Raji (cell line): Measurements from ENCODE around the gene RBM42.

Experiments used
- POLR2A ChIP-seq: IDR thresholded peaks from 2 replicates; pipeline ENCODE4 v1.6.1; 2011; ENCODE audit warnings: low read depth, low read length, control low read depth; ENCODE audit not compliant: insufficient read depth

Gene RBM42, protein sequence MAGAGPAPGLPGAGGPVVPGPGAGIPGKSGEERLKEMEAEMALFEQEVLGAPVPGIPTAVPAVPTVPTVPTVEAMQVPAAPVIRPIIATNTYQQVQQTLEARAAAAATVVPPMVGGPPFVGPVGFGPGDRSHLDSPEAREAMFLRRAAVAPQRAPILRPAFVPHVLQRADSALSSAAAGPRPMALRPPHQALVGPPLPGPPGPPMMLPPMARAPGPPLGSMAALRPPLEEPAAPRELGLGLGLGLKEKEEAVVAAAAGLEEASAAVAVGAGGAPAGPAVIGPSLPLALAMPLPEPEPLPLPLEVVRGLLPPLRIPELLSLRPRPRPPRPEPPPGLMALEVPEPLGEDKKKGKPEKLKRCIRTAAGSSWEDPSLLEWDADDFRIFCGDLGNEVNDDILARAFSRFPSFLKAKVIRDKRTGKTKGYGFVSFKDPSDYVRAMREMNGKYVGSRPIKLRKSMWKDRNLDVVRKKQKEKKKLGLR

DNA sequence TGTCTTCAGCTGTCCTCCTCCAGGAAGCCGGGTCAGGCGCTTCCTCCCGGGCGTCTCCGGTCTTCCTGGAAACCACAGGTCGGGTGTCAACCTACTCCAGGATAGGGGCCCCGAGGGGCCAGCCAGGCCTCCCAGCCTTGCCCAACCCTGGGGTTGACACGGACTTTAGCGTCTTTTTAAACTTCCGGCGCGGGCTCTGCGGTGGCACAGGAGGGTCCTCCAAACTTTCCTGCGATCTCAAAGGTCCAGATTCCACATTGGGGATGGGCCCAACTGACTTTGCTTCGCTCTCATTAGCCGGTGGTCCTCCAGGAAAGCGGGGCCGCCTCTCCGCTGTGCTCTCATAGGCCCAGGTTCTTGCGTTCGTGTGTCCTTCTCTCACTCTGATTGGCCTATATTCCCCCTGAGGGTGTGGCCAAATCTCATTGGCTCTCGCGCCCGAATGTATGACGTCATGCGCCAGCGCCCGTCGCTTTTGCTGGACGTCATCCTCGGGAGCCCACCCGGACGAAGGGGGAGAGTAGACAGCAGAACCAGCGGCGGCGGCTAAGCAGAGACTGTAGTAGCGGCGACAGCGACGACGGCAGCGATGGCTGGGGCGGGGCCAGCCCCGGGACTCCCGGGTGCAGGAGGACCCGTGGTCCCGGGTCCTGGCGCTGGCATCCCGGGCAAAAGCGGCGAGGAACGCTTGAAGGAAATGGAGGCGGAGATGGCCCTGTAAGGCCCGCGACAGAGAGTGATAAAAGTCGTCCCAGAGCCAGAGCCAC is at the start of gene RBM42:
Gene RBM42 (plus strand): TSS at position 472 of the 767 bp plus-strand sequence. CDS start 118 bp downstream, at position 590.
- TF ChIP-seq POLR2A, result peak; percentile 63

DNA sequence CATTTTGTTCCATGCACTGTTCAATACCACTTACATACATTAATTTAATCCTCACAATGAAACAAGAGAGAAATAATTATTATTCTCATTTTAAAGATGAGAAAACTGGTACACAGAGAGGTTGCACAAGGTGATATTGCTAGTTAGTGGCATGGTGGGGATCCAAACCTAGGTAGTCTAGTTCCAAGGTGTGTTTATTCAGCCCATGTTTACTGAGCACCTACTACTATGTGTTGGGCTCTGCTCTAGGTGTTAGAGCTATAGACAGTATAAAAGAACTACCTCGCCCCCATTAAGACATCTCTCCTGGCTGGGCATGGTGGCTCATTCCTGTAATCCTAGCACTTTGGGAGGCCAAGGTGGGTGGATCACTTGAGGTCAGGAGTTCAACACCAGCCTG is 46.1 kb upstream of the RBM42 start:
- no peak for TF ChIP-seq POLR2A

DNA sequence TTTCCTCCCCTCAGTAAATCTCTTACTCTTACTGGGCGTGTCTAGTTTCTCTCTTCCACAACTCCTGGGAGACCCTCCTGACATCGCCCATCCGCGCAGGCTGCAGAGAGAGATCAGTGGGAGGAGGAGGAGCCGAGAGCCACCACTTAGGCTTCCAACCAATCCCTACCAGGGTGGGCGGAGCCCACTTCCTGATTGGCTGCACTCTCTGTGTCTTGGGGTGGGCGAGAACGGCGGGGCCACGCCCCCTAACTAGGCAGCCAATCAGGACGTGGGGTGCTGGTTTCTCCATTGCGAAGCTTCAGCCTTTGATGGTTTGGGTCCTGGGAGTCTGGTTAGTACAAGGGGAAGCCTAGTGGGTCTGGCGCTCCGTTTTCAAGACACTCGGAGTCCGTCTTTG is 43.0 kb upstream of the RBM42 start, which contains the start of gene PMIS2:
Gene PMIS2 (plus strand): TSS at position 326 of the 400 bp plus-strand sequence. CDS start 87 bp downstream, outside the sequence.
- TF ChIP-seq POLR2A, result no peak

DNA sequence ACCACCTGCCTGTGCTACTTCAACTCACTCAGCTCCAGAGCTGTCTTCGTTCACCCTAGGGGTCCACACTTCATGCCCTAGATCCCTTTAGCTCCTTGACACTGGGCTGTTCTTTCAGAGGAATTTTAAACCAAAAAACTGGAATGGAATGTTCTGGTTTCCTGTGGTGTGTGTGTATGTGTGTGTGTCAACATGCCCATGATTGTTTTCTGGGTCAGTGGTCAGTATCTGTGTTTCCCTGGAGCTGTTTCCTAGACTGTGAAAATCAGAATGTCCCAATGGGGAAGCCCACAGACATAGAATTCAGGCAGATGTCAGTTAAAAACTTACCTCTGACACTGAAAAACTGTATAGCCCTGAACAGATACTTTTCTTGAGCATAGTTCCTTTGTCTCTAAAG is 41.5 kb upstream of the RBM42 start:
- no peak for TF ChIP-seq POLR2A

DNA sequence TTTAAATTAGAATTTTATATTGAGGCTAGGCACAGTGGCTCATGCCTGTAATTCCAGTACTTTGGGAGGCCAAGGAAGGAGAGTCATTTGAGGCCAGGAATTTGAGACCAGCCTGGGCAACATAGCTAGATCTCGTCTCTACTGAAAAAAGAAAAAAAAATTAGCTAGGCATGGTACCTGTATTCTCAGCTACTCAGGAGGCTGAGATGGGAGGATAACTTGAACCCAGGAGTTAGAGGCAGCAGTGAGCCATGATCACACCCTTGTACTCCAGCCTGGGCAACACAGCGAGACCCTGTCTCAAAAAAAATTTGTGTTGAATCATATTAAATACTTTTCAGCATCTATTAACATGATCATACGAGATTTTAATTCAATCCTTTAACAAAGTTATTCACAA is 38.0 kb upstream of the RBM42 start:
- no peak for TF ChIP-seq POLR2A

DNA sequence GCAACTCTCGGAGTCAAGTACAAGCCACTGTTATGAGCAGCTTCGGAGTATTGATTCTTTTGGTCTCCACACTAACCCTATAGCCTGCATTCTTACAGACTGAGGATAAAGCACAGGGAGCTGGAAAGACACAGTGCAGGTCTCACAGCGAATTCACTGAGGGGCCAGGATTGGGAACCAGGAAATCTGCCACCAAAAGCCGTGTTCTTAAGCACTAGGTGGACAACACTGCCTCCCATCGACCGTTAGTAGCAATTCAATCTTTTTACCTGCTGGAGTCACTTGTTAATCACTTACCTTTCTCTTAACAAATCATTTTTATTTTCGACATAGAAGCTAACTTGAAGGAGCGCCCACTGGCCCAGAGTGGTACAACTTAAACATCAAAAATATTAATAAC is 36.6 kb upstream of the RBM42 start:
- TF ChIP-seq POLR2A, result no peak

DNA sequence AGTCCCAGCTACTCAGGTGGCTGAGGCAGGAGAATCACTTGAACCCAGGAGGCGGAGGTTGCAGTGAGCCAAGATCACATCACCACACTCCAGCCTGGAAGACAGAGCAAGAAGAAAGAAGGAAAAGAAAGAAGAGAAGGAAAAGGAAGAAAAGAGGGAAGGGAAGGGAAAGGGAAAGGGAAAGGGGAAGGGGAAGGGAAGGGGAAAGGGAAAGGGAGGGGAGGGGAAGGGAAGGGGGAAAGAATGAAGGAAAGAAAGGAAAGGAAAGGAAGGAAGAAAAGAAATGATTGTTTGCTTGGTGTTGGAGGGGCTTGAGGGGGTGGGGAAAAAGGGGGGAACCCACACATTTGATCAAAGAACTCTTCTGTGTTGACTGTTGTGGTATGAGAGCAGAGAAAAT is 32.9 kb upstream of the RBM42 start:
- no peak for TF ChIP-seq POLR2A

DNA sequence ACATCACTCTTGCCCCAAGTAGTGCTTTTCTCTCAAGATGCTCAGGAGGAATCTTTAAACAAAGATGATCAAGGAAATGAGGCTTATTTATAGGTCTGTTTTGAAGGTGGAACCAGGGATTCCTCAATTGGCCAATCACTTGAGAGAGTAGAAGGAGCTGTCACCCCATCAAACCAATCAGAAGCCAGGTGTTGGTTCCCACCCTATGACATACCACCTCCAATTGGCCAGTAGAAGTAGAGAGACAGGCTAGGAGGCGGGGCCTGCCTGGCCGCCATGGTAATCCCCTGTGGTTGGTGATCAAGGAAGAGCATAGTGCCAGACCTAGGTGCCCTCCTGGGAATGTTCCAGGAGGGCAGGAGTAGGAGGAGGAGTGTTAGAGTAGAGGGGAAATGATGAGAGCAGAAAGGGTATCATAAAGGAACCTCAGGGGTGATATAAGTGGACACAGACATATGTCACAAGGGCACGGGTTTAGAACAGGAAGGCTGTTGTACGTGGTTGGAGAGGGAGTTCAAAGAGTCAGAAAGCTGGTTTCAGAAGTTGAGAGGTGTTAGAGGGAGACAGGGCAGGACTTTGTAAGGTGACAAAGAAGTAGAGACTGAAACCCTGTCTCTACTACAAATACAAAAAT is 32.4 kb upstream of the RBM42 start:
- TF ChIP-seq POLR2A, result no peak

DNA sequence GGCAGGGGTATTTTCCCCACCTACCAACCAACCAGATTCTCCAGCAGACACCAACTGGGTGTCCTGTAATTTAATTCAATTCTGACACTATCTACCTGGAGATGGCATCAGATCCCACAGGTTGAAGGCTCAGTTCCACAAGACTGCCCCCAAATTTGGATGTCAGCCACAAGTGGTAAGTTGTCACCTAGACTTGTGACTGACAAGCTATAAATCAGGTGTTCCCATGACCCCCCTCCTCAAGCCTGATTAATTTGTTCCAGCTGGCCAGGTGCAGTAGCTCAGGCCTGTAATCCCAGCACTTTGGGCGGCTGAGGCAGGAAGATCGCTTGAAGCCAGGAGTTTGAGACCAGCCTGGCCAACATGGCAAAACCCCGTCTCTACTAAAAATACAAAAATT is 26.9 kb upstream of the RBM42 start:
- TF ChIP-seq POLR2A, result no peak

DNA sequence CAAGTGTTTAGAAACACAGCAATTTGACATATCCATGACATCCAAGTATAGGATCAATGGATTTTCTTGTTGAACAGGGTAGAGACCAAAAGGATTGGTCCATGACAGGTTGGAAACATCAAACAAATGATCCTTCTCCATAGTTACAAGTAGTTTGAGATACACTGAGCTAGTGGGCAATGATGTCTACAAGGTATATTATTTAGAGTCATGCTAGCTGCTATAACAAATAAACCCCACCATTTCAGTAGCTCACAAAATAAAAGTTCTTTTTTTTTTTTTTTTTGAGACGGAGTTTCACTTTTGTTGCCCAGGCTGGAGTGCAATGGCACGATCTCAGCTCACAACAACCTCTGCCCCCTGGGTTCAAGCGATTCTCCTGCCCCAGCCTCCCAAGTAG is 21.2 kb upstream of the RBM42 start:
- no peak for TF ChIP-seq POLR2A

DNA sequence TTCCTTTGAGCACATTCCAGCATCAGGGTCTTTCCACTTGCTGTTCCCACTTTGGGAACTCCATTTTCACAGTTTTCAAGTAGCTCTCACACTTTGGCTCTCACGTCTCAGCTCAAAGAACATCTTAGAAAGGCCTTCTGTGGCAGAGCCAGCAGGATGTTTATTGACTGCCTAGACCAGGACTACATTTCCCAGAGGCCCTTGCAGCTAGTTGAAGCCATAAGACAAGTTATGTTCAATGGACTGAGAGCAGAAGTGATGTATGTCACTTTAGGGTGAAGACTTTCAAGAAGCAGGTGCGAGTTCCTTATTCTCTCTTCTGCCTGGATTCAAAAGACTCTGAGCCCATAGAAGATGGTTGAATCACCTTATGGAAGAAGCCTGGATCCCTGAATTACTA is 20.6 kb upstream of the RBM42 start:
- TF ChIP-seq POLR2A, result no peak

DNA sequence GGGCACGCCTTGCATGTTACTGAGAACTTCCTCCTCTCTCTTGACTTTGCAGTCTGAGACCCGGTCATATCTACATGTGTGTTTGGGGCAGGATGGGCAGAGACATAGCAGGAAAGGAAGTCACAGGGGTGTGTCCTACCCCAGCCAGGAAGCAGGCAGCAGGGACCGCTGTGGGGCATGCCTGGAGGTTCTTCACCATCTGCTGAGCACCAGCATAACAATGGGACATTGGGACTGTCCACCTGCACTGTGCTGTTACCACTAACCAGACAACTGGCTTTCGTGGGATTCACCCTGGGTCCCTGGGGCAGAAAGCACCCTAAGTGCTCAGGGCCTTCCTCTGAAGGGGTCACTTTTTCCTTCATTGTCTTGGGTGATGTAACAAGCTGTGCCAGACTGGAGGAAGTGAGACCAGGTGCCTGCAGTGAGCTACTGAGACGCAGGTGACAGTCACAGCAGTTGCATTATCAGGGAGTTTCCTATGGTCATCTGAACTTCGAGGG is 18.9 kb upstream of the RBM42 start:
- TF ChIP-seq POLR2A, result peak; percentile 62

DNA sequence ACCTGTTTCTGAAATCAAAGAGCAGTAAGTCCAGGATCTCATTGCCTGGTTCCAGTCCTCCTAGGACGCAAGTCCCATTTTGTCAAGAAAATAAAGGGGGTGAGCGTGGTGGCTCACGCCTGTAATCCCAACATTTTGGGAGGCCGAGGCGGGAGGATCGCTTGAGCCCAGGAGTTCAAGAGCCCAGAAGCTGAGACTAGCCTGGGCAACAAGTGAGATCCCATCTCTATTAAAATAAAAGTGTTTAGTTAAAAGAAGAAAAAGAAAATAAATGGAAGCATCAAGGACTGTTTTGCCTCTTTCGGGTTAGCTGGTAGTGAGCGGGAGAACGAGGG is 16.6 kb upstream of the RBM42 start:
- no peak for TF ChIP-seq POLR2A

DNA sequence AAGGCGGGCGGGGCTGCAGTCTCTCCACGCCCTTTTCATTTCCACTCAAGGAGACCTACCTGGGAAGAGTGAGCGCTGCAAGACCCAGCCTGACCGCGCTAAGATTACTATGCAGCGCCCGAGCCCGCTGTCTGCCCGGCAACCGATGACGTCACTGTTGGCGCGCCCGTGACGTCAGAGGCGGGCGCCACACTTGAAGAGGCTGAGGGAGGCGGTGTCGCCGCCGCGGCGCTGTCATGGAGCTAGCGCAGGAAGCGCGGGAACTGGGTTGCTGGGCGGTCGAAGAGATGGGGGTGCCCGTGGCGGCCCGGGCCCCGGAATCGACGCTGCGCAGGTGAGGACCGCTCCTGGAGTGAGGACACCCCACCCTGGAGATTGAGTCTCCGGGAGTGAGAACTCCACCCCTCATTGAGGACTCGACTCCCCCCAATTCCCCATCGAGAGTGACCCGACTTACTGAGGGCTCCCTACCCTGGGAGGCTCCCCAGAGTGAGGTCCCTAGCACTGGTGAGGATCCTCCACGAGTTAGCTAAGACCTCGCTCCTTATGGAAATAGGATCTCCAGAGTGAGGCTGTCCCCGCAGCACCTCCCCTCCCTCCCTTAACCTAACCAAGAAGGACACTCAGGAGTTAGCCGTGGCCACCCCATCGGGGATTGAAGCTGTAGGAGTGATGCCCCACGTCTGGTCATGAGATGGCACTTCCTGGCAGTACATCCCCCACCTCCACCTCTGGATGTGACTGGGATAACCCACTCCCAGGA is 16.1 kb upstream of the RBM42 start, which contains the start of gene HAUS5:
Gene HAUS5 (plus strand): TSS at position 177 of the 763 bp plus-strand sequence. CDS start 60 bp downstream, at position 237.
- peak; percentile 87 for TF ChIP-seq POLR2A

DNA sequence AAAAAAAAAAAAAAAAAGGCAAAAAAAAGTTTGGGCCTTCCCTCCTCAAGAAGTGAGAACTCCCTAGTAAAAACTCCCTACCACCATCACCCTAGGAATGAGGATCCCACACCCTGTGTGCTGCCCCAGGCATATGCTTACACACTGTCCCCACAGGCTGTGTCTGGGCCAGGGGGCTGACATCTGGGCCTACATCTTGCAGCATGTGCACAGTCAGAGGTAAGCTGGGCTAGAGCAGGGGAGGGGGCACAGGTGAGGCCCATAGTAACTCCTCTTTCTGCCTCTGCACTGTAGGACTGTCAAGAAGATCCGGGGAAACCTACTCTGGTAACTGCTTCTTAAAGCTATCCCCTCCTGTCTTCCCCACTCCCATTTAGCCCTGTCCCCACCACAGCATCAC is 15.3 kb upstream of the RBM42 start:
- no peak for TF ChIP-seq POLR2A
